GM21390 (cell line): ENCODE results near the gene SH3D21.

Experiments used
- ATAC-seq: cut with Tn5 transposase; IDR thresholded peaks from one replicate; pipeline ENCODE4 v1.9.1; 2021; ENCODE audit not compliant: unreplicated experiment

SH3D21 gene

GRCh38 chr1:36303244-36303643 lies 2.9 kb upstream of the SH3D21 start:
- no peak for ATAC-seq

- ATAC-seq, result no peak
These were observed 2.4 kb upstream of the SH3D21 start for GRCh38 chr1:36303650-36304360.

DNA sequence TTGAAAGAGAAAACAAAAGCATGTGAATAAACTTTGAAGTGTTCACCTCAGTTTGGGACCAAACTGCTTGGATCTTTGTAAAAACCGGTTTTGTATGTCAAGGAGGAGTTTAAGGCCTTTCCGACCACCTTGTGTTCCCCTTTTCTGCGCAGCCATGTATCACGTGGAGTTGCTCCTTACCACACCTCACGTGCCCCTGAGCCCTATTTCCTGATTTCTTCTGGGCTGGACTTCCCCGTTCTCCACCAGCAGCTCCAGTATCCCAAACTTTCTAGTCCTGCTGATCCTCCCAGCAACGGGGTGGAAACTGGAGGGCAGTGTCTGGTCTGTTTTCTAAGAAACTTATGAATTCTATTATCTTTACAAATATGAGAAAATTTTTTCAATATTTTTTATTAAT lies 1.6 kb upstream of the SH3D21 start:
- ATAC-seq, result no peak

GRCh38 chr1:36304970-36305914 lies 926 bp upstream of the SH3D21 start:
- ATAC-seq, result no peak

DNA sequence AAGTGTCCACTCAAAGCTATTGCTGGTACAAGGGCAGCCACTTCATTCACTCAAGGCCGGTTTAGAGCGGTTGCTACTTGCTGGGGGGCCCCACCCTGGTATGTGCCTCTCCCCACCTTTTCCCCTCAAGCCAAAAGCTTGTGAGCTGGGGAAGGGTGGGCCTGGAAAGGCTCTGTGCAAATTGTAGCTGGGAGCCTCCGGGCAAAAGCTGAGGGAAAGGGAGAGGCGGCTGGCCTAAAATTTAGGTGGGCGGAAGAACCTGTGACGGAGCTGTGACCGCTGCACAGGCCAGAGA lies 306 bp upstream of the SH3D21 start:
- no peak for ATAC-seq

DNA sequence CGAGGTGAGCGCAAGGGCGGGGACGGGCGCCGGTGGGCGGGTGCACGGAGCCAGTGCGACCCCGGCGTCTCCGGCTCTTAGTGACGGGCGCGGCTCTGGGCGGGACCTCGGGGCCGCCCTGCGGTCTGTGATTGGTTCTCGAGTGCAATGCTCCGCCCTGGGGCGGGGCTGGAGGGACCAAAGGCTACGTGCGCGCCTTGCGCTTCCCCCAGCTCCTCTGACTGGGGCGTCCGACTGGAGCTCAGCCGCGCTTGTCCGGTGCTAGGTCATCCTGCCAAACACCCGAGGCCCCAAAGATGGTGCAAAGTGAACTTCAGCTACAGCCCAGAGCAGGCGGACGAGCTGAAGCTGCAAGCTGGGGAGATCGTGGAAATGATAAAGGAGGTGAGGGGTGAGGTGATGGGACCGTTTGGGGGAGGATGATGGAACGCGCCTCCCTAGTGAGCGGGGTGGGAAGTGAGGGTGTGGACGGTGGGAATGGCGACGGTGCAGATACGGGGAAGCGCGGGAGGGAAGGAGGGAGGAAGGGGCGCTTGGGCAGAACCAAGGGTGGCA lies 811 bp downstream of the SH3D21 start:
- peak; percentile 97 for ATAC-seq

GRCh38 chr1:36307601-36308330 lies 1.6 kb downstream of the SH3D21 start:
- no peak for ATAC-seq

DNA sequence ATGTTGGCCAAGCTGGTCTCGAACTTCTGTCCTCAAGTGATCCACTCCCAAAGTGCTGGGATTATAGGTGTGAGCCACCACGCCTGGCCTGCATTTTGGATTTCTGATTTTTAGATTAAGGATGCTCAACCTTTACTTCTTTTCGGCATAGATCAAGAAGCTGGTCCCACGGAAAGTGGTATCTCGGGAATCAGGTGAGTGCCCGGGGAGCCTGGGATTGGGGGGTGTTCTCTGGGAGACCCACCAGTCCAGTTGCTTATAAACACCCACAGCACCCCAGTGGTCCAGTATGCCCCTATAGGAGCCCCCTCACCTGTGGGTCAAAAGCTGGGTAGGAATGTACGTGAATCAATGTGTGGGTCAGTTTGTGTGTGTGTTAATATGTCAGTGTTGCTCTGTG lies 3.2 kb downstream of the SH3D21 start:
- no peak for ATAC-seq

DNA sequence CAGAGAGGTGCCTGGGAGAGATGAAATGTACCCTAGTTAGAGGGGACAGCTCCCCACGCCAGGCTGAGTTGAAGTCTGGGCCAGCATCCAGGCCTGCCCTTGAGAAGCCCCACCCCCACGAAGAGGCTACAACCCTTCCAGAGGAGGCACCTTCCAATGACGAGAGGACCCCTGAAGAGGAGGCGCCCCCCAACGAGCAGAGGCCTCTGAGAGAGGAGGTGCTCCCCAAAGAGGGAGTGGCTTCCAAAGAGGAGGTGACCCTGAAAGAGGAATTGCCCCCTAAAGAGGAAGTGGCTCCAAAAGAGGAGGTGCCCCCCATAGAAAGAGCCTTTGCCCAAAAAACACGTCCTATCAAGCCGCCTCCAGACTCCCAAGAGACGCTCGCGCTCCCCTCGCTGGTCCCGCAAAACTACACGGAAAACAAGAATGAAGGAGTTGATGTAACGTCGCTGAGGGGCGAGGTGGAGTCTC lies 14.2 kb downstream of the SH3D21 start:
- ATAC-seq, result no peak

- ATAC-seq, result no peak
These were observed 14.6 kb downstream of the SH3D21 start for GRCh38 chr1:36320767-36321118.

DNA sequence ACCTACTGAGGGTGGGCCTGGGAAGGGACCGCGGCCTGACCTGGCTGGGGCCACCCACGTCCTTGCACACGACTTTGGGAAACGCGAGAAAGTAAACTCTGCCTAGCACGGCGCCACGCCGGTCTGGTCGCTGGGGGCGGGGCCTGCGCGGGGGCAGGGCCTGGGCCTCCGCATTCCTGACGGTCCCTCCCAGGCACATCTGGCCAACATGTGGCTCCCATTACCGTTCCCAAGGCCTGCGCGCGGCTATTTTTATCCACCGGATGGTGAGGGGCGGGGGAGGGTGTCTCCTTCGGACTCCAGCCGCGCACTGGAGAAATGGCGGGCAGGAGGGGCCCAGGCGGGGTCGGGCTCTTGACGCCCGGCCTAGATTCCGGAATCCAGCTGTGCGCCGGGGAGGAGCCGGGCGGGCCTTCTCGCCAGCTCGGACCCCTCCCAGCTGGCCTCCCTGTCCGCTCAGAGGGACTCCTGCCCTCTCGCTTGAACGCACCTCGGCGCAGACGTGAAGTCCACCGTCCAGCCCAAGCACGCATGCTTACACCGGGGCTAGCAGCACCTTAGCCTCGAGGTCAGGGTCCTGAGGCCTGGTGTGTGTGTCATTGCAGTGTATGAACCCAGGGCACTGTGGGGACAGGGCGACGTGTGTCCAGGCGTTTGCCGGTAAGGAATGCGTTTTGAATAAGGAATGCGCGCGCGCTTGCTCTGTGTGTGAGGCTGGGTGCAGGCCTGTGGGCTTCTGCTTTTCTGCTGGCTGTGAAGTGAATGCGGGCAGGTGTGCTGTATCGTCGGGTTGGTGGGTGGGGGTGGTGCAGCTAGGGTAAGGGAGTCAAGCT lies 15.2 kb downstream of the SH3D21 start:
- no peak for ATAC-seq

DNA sequence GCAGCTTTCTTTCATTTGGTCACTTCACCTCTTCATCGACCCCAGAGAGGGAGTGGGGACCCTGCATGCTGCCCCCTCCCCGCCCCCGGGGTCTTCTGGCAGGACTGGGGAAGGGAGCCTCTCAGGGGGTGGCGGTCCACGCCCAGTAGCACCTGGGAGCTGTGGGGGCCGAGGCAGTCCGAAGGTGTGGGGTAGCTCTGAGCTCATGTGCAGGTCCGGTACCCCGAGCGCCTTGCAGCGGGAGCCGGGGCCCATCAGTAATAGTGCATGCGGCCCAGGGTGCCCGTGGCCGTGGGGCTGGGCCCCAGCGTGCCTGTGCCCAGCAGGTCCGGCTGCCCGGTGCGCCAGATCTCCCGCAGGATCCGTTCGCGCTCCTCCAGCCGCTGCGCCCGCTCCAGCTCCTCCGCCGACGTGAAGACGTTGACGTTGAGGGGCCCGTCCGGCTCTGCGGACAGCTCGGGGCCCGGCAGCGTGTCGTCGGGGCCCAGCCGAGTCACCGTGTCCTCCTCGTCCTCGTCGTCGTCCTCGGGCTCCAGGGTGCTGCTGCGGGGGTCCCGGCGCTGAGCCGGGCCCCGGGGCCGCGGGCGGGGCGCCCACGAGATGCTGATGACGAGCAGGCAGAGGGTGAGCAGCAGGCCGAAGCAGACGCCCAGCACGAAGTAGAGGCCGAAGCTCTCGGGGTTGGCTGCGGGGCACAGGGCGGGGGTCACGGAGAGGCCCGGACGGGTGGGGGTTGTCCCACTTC lies 16.0 kb downstream of the SH3D21 start:
- no peak for ATAC-seq

- ATAC-seq, result peak; percentile 42
These were observed 16.8 kb downstream of the SH3D21 start for GRCh38 chr1:36322786-36323635.

GRCh38 chr1:36323636-36324352 lies 17.6 kb downstream of the SH3D21 start, which contains the start of gene EVA1B:
Gene EVA1B (minus strand): TSS chr1:36323645. CDS start chr1:36323037, 608 bp downstream.
- peak; percentile 50 for ATAC-seq

DNA sequence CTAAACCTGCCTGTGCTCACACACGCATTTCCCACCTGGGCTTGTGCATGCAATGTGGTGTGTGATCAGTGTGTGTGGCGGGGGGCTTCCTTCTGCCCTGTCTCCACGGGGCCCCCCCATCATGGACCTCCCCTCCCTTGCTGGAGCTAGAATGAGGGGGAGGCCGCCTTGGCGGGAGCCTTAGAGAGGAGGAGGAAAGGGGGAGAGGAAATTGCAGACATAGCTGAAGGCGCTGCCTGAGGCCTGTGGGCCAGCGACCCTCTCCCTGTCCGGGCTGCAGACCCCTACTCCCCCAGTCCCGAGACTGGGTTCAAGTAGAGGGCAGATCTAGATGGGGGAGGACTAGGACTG lies 18.2 kb downstream of the SH3D21 start:
- ATAC-seq, result no peak

- no peak for ATAC-seq
These were observed 20.3 kb downstream of the SH3D21 start for GRCh38 chr1:36326499-36326898.

DNA sequence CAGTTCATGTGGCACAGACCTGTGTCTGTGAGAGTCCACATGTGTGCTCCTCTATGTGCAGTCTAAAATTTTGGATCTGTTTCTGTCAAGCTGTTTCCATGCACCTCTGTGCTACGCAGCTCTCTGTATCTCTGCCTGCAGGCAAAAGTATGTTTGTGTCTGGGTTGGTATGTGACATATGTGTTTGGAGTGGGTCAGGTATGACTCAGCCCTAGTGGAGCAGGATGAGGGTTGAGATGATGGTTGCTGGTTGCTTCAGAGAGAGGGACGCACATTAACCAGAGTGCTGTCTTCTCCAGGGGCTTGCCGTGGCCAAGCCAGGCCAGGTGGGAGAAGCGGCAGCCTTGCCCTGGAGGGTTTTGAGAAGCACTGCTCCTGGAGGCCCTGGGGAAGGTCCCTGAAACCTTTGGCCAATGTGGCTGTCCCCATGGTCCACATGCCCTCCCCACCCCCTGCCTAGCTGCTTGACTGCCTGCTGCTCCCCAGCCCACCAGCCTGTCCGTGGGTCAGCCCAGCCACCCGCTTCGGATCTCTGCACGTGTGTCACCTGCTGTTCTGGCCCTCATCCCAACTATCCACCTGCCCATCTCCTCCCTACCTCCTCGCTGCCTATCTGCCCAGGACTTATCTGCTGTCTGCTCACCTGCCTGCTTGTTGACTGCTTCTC lies 21.4 kb downstream of the SH3D21 start:
- no peak for ATAC-seq

DNA sequence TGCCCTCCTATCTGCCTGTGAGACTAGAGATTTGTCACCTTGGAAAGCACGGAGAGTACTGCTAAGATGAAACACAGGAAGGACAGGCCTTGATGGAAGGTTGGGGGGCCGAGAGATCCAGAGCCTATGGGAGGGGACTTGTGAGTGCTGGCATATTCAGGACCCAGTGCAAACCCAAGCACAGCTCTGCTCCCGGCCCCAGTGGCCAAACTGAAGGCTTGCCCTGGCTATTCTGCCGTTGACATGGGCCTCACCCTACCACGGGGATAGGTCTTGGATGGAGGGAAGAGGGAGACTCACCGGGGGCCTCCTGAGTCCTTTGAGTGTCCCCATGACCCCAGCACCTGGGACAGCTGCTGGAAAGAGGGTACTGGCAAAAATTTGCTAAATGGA lies 21.9 kb downstream of the SH3D21 start:
- no peak for ATAC-seq
